Measurements from ENCODE around the gene FSCN2. TPM values are rescaled to one million over a fixed set of nuclear protein-coding genes. Genes with fewer than 3 reads are reported as not detected.
A peak's percentile ranks its signal among the peaks of the same experiment; 100 is the strongest.

The FSCN2 gene
- total RNA-seq, 6 experiments from 2014 or later, result 0.22 TPM; not detected in 5

- 100% methylated on average over 3 of the region's 10 CpGs for WGBS (ENCODE audit: insufficient coverage, low coverage, low lambda C conversion rate, missing lambda C conversion rate)
- TF ChIP-seq POLR2A (IDR thresholded peaks at IDR 0.05) (no peak), CTCF (IDR thresholded peaks at IDR 0.05) (no peak)
- H3K27me3 ChIP-seq, result no peaks in the 10 kb centered on the region
- peaks cover 0 to 14% (median 6%) of the 10 kb centered on the region in 4 donors for H3K4me1 ChIP-seq
- intact Hi-C loops (cut with DNase I), result no loop called here
- H3K4me3 ChIP-seq, result no peak overlapping the region
- no peak overlapping the region for H3K27ac ChIP-seq
- DNase-seq, result no peak
- ATAC-seq, result peak in 1 of 4 donors; percentile 12
- H3K36me3 ChIP-seq, result peaks cover under 1 to 48% (median 12%) of the 10 kb centered on the region in 4 donors
- no peaks in the 10 kb centered on the region for H3K9me3 ChIP-seq
Observed at GRCh38 chr17:81578038-81578441, 49.9 kb downstream of the FSCN2 start.

GRCh38 chr17:81578561-81579225 is 50.5 kb downstream of the FSCN2 start:
- WGBS (ENCODE audit: insufficient coverage, low coverage, low lambda C conversion rate, missing lambda C conversion rate), result 85% methylated on average over 6 of the region's 6 CpGs
- Histone ChIP-seq H3K4me1 (peaks cover 0 to 20% (median 7%) of the 10 kb centered on the region in 4 donors), H3K36me3 (peaks cover 1 to 48% (median 17%) of the 10 kb centered on the region in 4 donors), H3K27me3 (no peaks in the 10 kb centered on the region), H3K9me3 (no peaks in the 10 kb centered on the region), H3K4me3 (no peak overlapping the region), H3K27ac (no peak overlapping the region)
- TF ChIP-seq CTCF (IDR thresholded peaks at IDR 0.05) (no peak), POLR2A (IDR thresholded peaks at IDR 0.05) (no peak)
- DNase-seq (peak in 1 of 3 donors; percentile 3), ATAC-seq (no peak)
- intact Hi-C loops (cut with DNase I), result no loop called here

- no peak for DNase-seq
- WGBS (ENCODE audit: insufficient coverage, low coverage, low lambda C conversion rate, missing lambda C conversion rate), result 94% methylated on average over 3 of the region's 6 CpGs
- no peak overlapping the region for H3K4me3 ChIP-seq
- no peak for ATAC-seq
- no peaks in the 10 kb centered on the region for H3K9me3 ChIP-seq
- intact Hi-C loops (cut with DNase I), result no loop called here
- TF ChIP-seq POLR2A (IDR thresholded peaks at IDR 0.05), result no peak
- TF ChIP-seq CTCF (IDR thresholded peaks at IDR 0.05), result no peak
- no peak overlapping the region for H3K27ac ChIP-seq
- H3K36me3 ChIP-seq, result peaks cover 1 to 52% (median 18%) of the 10 kb centered on the region in 4 donors
- peaks cover 0 to 26% (median 9%) of the 10 kb centered on the region in 4 donors for H3K4me1 ChIP-seq
- no peaks in the 10 kb centered on the region for H3K27me3 ChIP-seq
Observed at GRCh38 chr17:81579298-81579697, 51.1 kb downstream of the FSCN2 start.

- no peak overlapping the region for H3K4me3 ChIP-seq
- intact Hi-C loops (cut with DNase I), result no loop called here
- H3K27ac ChIP-seq, result no peak overlapping the region
- peaks cover 0 to 30% (median 12%) of the 10 kb centered on the region in 4 donors for H3K4me1 ChIP-seq
- DNase-seq (no peak), ATAC-seq (no peak)
- H3K27me3 ChIP-seq, result no peaks in the 10 kb centered on the region
- H3K36me3 ChIP-seq, result peaks cover 4 to 53% (median 18%) of the 10 kb centered on the region in 4 donors
- TF ChIP-seq POLR2A (IDR thresholded peaks at IDR 0.05), result no peak
- 93% methylated on average over 4 of the region's 10 CpGs for WGBS (ENCODE audit: insufficient coverage, low coverage, low lambda C conversion rate, missing lambda C conversion rate)
- H3K9me3 ChIP-seq, result no peaks in the 10 kb centered on the region
Observed at GRCh38 chr17:81579821-81580321, 51.7 kb downstream of the FSCN2 start.

DNA sequence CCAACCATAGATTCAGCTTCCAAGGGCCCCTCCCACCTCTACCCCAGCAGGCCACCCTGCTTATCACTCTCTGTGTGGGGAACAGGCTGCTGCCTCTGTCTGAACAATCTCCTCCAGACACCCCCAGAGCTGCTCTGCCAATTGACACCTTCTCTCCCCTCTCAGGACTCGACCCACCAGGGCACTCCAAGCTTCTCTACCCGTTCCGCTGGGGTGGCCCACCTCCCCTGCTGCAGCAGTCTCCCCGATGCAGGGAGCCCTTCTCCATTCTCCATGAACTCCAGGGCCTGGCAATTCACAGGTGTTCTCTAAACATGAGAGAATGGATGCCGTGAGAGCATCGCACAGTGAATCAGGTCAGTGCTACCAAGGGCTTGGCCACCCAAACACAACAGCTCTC is 52.3 kb downstream of the FSCN2 start:
- 100% methylated on average over 4 of the region's 6 CpGs for WGBS (ENCODE audit: insufficient coverage, low coverage, low lambda C conversion rate, missing lambda C conversion rate)
- Histone ChIP-seq H3K27me3 (no peaks in the 10 kb centered on the region), H3K4me1 (peaks cover 0 to 30% (median 13%) of the 10 kb centered on the region in 4 donors), H3K9me3 (no peaks in the 10 kb centered on the region), H3K27ac (no peak overlapping the region), H3K36me3 (peaks cover 4 to 54% (median 18%) of the 10 kb centered on the region in 4 donors), H3K4me3 (no peak overlapping the region)
- no peak for ATAC-seq
- intact Hi-C loops (cut with DNase I), result no loop called here
- no peak for TF ChIP-seq CTCF (IDR thresholded peaks at IDR 0.05)
- no peak for TF ChIP-seq POLR2A (IDR thresholded peaks at IDR 0.05)
- no peak for DNase-seq
